Caco-2 (cell line): ENCODE data around the gene SCOC. TPM values are rescaled to one million over a fixed set of nuclear protein-coding genes. Genes with fewer than 3 reads are reported as not detected.
"Not testable (repeated sequence)": the region's sequence is repeated elsewhere in the genome, so short reads cannot be mapped to it uniquely, and the experiment has no call there.

Experiments used
- BruUV-seq: library from RNA; stranded (reverse); fragments of 400-500 nt; replicated peaks from 2 replicates; lab custom pipeline; 2021; lab: Mats Ljungman, UMichigan
- CTCF ChIA-PET: fragments of 300-600 bp; sonication (Branson Sonifier 250); formaldehyde crosslinking; loops from one replicate; lab custom pipeline; 2022; ENCODE audit warnings: antibody characterized with exemption; lab: Charles Lee
- POLR2A ChIA-PET: fragments of 300-600 bp; sonication (Branson Sonifier 250); formaldehyde crosslinking; loops from one replicate; lab custom pipeline; 2022; ENCODE audit warnings: antibody characterized with exemption; lab: Charles Lee
- DNase-seq, 2 experiments: peaks; one replicate each; pipeline versions ENCODE4 v3.0.0 to v3.0.0-alpha.2; 2020 to 2022
- H3K27me3 ChIP-seq: replicated peaks from 2 replicates; pipeline ENCODE4 v1.6.0; 2011; ENCODE audit warnings: low read length; ENCODE audit not compliant: control insufficient read depth, insufficient read depth
- H3K36me3 ChIP-seq: 2 replicates; pipeline ENCODE4 v1.5.1; 2011; ENCODE audit warnings: low read length; ENCODE audit not compliant: control insufficient read depth, insufficient read depth
- H3K4me1 ChIP-seq: fragments of 250-450 bp; sonication (Bioruptor Pico); 2 replicates; pipeline ENCODE4 v1.5.1; 2020; ENCODE audit warnings: mild to moderate bottlenecking
- H3K4me3 ChIP-seq: 2 replicates; pipeline ENCODE4 v1.5.1; 2011; ENCODE audit warnings: low read depth, mild to moderate bottlenecking, control low read depth, low read length
- H3K9me3 ChIP-seq: fragments of 250-450 bp; sonication (Bioruptor Pico); 2 replicates; pipeline ENCODE4 v1.5.1; 2020; ENCODE audit warnings: mild to moderate bottlenecking, moderate library complexity
- H3K27ac Mint-ChIP-seq: one replicate; pipeline ENCODE4 v1.8.0; 2022; ENCODE audit warnings: mixed read lengths; ENCODE audit not compliant: unreplicated experiment
- H3K27me3 Mint-ChIP-seq: one replicate; pipeline ENCODE4 v1.8.0; 2022; ENCODE audit warnings: mixed read lengths; ENCODE audit not compliant: insufficient read depth, unreplicated experiment
- H3K36me3 Mint-ChIP-seq: one replicate; pipeline ENCODE4 v1.8.0; 2022; ENCODE audit warnings: mild to moderate bottlenecking, mixed read lengths; ENCODE audit not compliant: insufficient read depth, unreplicated experiment
- H3K4me1 Mint-ChIP-seq: one replicate; pipeline ENCODE4 v1.8.0; 2022; ENCODE audit warnings: low read depth, mixed read lengths; ENCODE audit not compliant: unreplicated experiment
- H3K4me3 Mint-ChIP-seq: one replicate; pipeline ENCODE4 v1.8.0; 2022; ENCODE audit warnings: mild to moderate bottlenecking, moderate library complexity, mixed read lengths; ENCODE audit not compliant: unreplicated experiment
- H3K9me3 Mint-ChIP-seq: one replicate; pipeline ENCODE4 v1.8.0; 2022; ENCODE audit warnings: mixed read lengths; ENCODE audit not compliant: unreplicated experiment
- CTCF ChIP-seq, 2 experiments: fragments of 200-600 bp in 1 of 2; IDR thresholded peaks; 1 replicate in 1 of 2; 2 replicates in 1 of 2; pipeline versions ENCODE4 v1.5.1 to v1.8.0; 2011 to 2022; ENCODE audit warnings: antibody characterized with exemption in 1 of 2, control low read depth in 1 of 2, inconsistent platforms in 1 of 2, low read depth in 1 of 2, low read length in 1 of 2, mild to moderate bottlenecking in 1 of 2, moderate library complexity in 1 of 2; ENCODE audit not compliant: insufficient read depth in 1 of 2, severe bottlenecking in 1 of 2, unreplicated experiment in 1 of 2
- intact Hi-C: fragments of 100-400 bp; cut with micrococcal nuclease; formaldehyde crosslinking; loops from one replicate; pipeline ENCODE4 v1.10.0; 2022; ENCODE audit not compliant: unreplicated experiment
- total RNA-seq: library from RNA; stranded (reverse); gene quantifications from 2 replicates; pipeline ENCODE4 v1.2.3, GENCODE V29; 2022

Gene SCOC
- total RNA-seq, 1 experiment from 2014 or later = 39.6 TPM

GRCh38 chr4:140406292-140406691 lies 32.8 kb downstream of the SCOC start:
- H3K4me3 ChIP-seq = no peak overlapping the region
- no peaks in the 10 kb centered on the region for H3K27me3 ChIP-seq
- H3K9me3 ChIP-seq = no peaks in the 10 kb centered on the region
- Mint-ChIP-seq H3K9me3 (no peaks in the 10 kb centered on the region), H3K36me3 (no peaks in the 10 kb centered on the region), H3K27ac (no peak overlapping the region), H3K4me1 (no peaks in the 10 kb centered on the region), H3K27me3 (peaks cover under 1% of the 10 kb centered on the region), H3K4me3 (no peak overlapping the region)
- intact Hi-C loops = no loop called here
- no peaks in the 10 kb centered on the region for H3K4me1 ChIP-seq
- no peak for DNase-seq
- POLR2A ChIA-PET = no interaction called here
- no peak for TF ChIP-seq CTCF (IDR thresholded peaks at IDR 0.05; ENCODE audit: insufficient read depth in 1 of 2, low read depth in 1 of 2, low read length in 1 of 2, severe bottlenecking in 1 of 2, unreplicated experiment in 1 of 2)
- no peaks in the 10 kb centered on the region for H3K36me3 ChIP-seq
- CTCF ChIA-PET = no interaction called here
- BruUV-seq = no TSS peak

DNA sequence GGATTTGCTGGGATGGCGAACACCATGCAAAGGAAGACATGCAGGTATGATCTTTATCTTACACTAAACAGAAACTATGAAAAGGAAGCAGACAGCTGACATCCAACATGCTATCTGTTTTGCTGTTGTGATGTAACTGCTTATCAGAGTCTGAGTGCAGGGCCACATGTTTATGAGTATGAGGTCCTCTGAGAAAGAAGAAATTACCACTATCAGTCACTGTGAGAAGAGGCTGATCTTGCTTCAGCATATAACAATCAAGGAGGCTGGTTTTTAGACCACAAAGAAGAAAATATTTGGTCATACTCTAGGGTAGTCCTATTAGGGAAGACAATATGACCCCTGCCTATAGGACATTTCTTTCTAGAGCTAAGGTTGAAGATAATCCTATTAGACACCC lies 35.5 kb downstream of the SCOC start:
- ChIA-PET POLR2A (no interaction called here), CTCF (no interaction called here)
- Mint-ChIP-seq H3K9me3 (no peaks in the 10 kb centered on the region), H3K27me3 (no peaks in the 10 kb centered on the region), H3K4me3 (no peak overlapping the region), H3K27ac (no peak overlapping the region), H3K4me1 (no peaks in the 10 kb centered on the region), H3K36me3 (peaks cover 5% of the 10 kb centered on the region)
- H3K36me3 ChIP-seq = no peaks in the 10 kb centered on the region
- no peak for TF ChIP-seq CTCF (IDR thresholded peaks at IDR 0.05; ENCODE audit: insufficient read depth in 1 of 2, low read depth in 1 of 2, low read length in 1 of 2, severe bottlenecking in 1 of 2, unreplicated experiment in 1 of 2)
- intact Hi-C loops = no loop called here
- no peaks in the 10 kb centered on the region for H3K27me3 ChIP-seq
- no peak overlapping the region for H3K4me3 ChIP-seq
- no peaks in the 10 kb centered on the region for H3K4me1 ChIP-seq
- no peak for DNase-seq
- BruUV-seq = no TSS peak
- H3K9me3 ChIP-seq = no peaks in the 10 kb centered on the region

- H3K4me1 Mint-ChIP-seq, H3K27me3 ChIP-seq, H3K27me3 Mint-ChIP-seq, POLR2A ChIA-PET, CTCF ChIA-PET, H3K9me3 ChIP-seq, intact Hi-C loops, H3K9me3 Mint-ChIP-seq, H3K36me3 Mint-ChIP-seq, H3K36me3 ChIP-seq, H3K4me1 ChIP-seq: not testable (repeated sequence)
- BruUV-seq = TSS peak; percentile 29
- Mint-ChIP-seq H3K27ac (peak overlapping the region; percentile 92), H3K4me3 (peak overlapping the region; percentile 97)
- peak; percentile 56 to 61 for DNase-seq
- peak overlapping the region; percentile 41 for H3K4me3 ChIP-seq
These were observed 39.9 kb downstream of the SCOC start for GRCh38 chr4:140413130-140413969.
